NCI-H1417 treated with DMSO at 0.1 percent for 48 hours (cell line): ENCODE measurements around the gene TFR2.

Experiments
- DNase-seq: peaks from one replicate; lab custom pipeline; 2025; lab: John Stamatoyannopoulos, UW

The TFR2 gene

DNA sequence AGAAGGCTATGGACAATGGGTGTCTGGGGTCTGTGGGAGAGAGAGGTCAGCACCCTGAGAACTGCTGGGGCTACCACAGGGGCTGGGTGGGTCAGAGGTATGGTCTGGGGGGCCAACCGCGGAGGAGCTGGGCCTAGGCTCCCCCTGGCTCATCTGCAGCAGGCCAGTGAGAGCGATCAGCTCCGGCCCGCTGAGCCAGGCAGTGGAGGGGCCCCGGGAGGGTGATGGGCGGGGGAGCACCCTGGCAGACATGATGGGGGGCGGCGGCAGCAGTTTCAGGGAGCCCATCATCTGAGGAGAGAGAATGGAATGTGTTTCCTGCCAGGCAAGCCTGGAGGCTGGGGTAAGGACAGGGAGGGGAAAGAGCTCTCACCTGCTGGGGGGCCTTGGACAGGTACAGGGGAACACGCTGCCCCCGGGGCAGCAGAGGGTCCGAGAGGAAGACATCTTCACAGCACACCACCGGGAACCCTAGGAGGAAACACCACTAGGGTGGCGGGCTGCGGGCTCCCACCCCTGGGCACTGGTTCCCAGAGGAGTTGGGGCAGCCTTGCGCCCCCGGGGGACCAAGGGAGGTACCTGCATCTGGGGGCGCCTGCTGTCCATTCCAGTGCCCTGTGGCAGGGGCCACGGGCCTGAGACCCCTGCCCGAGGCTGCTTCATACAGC is 68.9 kb downstream of the TFR2 start:
- DNase-seq, result no peak

DNA sequence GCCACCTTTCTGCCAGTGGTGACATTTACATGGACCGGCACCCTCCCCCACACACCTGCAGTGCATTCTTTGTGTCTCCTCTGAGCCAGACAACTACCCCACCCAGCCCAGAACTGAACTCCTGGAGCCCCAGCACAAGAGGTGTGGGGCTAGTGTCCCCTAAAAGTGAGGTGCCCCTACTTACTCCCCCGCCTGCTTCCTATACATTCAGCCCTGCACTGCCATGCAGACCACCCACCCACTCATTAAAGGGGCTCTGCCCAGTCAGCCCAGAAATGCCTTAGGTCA is 69.6 kb downstream of the TFR2 start:
- no peak for DNase-seq

DNA sequence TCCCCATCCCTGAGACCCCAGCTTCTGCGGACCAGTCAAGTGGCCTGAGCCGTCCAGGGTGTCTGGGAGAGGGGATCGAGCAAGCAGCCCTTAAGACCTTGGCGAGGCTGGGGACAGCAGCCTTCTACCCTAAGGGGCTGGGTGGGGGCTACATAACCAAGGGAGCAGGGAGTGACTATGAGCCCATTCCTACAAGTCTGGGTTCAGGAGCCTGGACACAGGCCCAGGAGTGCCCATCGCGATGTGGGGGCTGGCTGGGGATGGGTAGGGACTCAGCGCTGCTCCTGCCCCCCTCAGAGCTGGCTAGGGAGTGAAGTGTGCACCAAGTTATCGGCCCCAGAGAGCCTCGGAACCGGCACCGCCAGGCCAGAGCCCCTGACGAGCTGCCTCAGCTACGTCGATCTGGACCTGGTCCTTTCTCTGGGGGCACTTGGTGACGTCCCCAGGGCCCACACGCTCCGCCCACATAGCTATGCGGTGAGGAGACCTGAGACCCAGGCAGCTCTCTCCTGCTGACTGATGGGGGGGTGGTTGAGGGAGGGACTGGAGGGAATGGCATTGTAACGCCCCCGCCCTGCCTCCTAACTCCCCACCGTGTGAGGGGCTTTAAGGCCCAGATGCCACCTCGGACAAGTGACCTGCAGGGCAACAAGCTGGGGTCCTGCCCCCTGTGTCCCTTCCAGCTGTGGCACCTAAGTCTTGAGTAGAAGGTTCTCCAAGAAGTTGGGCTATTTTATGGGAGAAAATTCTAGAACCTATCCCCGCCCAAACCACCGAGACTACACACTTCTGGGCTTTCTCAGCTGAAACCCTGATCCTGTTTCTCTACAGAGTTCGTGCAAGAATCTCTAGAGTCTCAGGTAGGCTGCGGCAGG is 70.2 kb downstream of the TFR2 start:
- DNase-seq, result no peak
